MM.1S (cell line): ENCODE results near the gene TNPO3.
"Not testable (repeated sequence)": the region's sequence is repeated elsewhere in the genome, so short reads cannot be mapped to it uniquely, and the experiment has no call there.

Experiments used
- DNase-seq: peaks from one replicate; pipeline ENCODE4 v3.0.0-alpha.2; 2015
- H2AFZ ChIP-seq: fragments of 300-600 bp; sonication (generic); 2 replicates; pipeline ENCODE4 v1.6.0; 2016; ENCODE audit warnings: antibody characterized with exemption, low read length
- H3F3A ChIP-seq: fragments of 300-600 bp; sonication (generic); 2 replicates; pipeline ENCODE4 v1.6.1; 2016; ENCODE audit warnings: mild to moderate bottlenecking, antibody characterized with exemption, low read length, moderate library complexity, mixed read lengths; ENCODE audit not compliant: insufficient read depth
- H3K27ac ChIP-seq: fragments of 300-600 bp; sonication (generic); 2 replicates; pipeline ENCODE4 v1.5.1; 2016; ENCODE audit warnings: mild to moderate bottlenecking, low read length
- H3K27me3 ChIP-seq: fragments of 300-600 bp; sonication (generic); replicated peaks from 2 replicates; pipeline ENCODE4 v1.6.0; 2016; ENCODE audit warnings: low read length; ENCODE audit not compliant: insufficient read depth
- H3K36me3 ChIP-seq: fragments of 300-600 bp; sonication (generic); replicated peaks from 2 replicates; pipeline ENCODE4 v1.6.1; 2016; ENCODE audit warnings: mild to moderate bottlenecking, low read length, mixed read lengths; ENCODE audit not compliant: insufficient read depth
- H3K4me1 ChIP-seq: fragments of 300-600 bp; sonication (generic); 2 replicates; pipeline ENCODE4 v1.6.1; 2016; ENCODE audit warnings: low read length, mixed read lengths
- H3K4me2 ChIP-seq: fragments of 300-600 bp; sonication (generic); 2 replicates; pipeline ENCODE4 v1.6.0; 2016; ENCODE audit warnings: low read depth, low read length
- H3K4me3 ChIP-seq: fragments of 300-600 bp; sonication (generic); 2 replicates; pipeline ENCODE4 v1.5.1; 2016; ENCODE audit warnings: low read length, mixed read lengths
- H3K79me2 ChIP-seq: fragments of 300-600 bp; sonication (generic); 2 replicates; pipeline ENCODE4 v1.6.1; 2016; ENCODE audit warnings: mixed run types, low read length, mixed read lengths
- H3K9ac ChIP-seq: fragments of 300-600 bp; sonication (generic); 2 replicates; pipeline ENCODE4 v1.6.1; 2016; ENCODE audit warnings: low read length, mixed read lengths
- H3K9me2 ChIP-seq: fragments of 300-600 bp; sonication (generic); replicated peaks from 2 replicates; pipeline ENCODE4 v1.6.1; 2016; ENCODE audit warnings: mild to moderate bottlenecking, low read length, mixed read lengths; ENCODE audit not compliant: insufficient read depth
- H3K9me3 ChIP-seq: fragments of 300-600 bp; sonication (generic); replicated peaks from 2 replicates; pipeline ENCODE4 v1.6.1; 2016; ENCODE audit warnings: mild to moderate bottlenecking, low read length, mixed read lengths; ENCODE audit not compliant: insufficient read depth
- H4K20me1 ChIP-seq: fragments of 300-600 bp; sonication (generic); 2 replicates; pipeline ENCODE4 v1.6.1; 2016; ENCODE audit warnings: mild to moderate bottlenecking, low read length, moderate library complexity, mixed read lengths; ENCODE audit not compliant: insufficient read depth
- CTCF ChIP-seq: fragments of 300-600 bp; sonication (generic); IDR thresholded peaks from 2 replicates; pipeline ENCODE4 v1.5.1; 2016; ENCODE audit warnings: antibody characterized with exemption, low read length, mixed read lengths
- EZH2 ChIP-seq: fragments of 300-600 bp; sonication (generic); optimal IDR thresholded peaks from 2 replicates; pipeline ENCODE3; 2017; ENCODE audit warnings: low read depth, mild to moderate bottlenecking, antibody characterized with exemption, low read length, mixed read lengths
- EZH2phosphoT487 ChIP-seq: fragments of 300-600 bp; sonication (generic); IDR thresholded peaks from 2 replicates; pipeline ENCODE4 v1.6.1; 2018; ENCODE audit warnings: antibody characterized with exemption, low read length

The TNPO3 gene

DNA sequence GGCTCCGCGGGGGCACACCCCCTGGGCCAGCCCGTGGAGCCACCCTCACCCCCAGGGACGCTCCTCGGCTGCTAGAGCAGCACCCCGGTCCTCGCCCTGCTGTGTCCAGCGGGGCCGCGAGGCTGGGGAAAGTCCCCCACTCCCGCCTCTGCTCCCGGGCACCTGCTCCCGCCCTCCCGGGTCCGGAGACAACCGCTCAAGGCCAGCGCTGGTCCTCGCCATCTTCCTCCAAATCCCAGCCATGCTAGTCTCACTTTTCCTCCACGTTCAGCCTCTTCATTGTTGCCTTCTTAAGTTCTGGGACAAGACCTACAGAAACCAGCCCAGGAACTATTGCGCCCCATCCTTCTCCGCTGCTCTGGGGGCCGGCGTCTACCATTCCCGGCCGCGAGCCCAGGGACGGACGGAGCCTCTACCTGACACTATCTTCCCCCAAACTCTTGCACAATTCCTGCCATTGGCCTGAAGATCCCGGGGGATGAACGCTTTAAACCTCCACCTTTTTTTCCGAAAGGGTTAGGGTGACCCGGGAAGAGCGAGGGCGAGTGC is 139.6 kb downstream of the TNPO3 start:
- Histone ChIP-seq H3K4me3 (no peak overlapping the region), H3K9ac (no peak overlapping the region), H3K79me2 (no peaks in the 10 kb centered on the region), H3K27ac (no peak overlapping the region), H3K9me2 (no peaks in the 10 kb centered on the region), H3K4me1 (peaks cover 11% of the 10 kb centered on the region), H3F3A (no peaks in the 10 kb centered on the region), H2AFZ (0 out of 2 replicates have a peak overlapping the region, but pooled peaks have one; percentile 37), H3K9me3 (no peaks in the 10 kb centered on the region), H3K4me2 (no peak overlapping the region), H3K36me3 (no peaks in the 10 kb centered on the region), H3K27me3 (peaks cover 17% of the 10 kb centered on the region), H4K20me1 (no peaks in the 10 kb centered on the region)
- TF ChIP-seq EZH2phosphoT487 (no peak), CTCF (no peak), EZH2 (no peak)
- DNase-seq, result no peak

- no peaks in the 10 kb centered on the region for H3F3A ChIP-seq
- H3K4me2 ChIP-seq, result 0 out of 2 replicates have a peak overlapping the region, but pooled peaks have one; percentile 8
- H4K20me1 ChIP-seq, result no peaks in the 10 kb centered on the region
- DNase-seq, result no peak
- TF ChIP-seq CTCF, result no peak
- no peak for TF ChIP-seq EZH2
- TF ChIP-seq EZH2phosphoT487, result no peak
- no peaks in the 10 kb centered on the region for H3K9me2 ChIP-seq
- no peaks in the 10 kb centered on the region for H3K79me2 ChIP-seq
- H3K27me3 ChIP-seq, result peaks cover 24% of the 10 kb centered on the region
- no peak overlapping the region for H3K27ac ChIP-seq
- no peaks in the 10 kb centered on the region for H3K9me3 ChIP-seq
- no peaks in the 10 kb centered on the region for H3K36me3 ChIP-seq
- H3K4me1 ChIP-seq, result peaks cover 7% of the 10 kb centered on the region
- H3K4me3 ChIP-seq, result no peak overlapping the region
- no peak overlapping the region for H2AFZ ChIP-seq
- H3K9ac ChIP-seq, result no peak overlapping the region
These were observed 140.3 kb downstream of the TNPO3 start for GRCh38 chr7:128914566-128915151.

DNA sequence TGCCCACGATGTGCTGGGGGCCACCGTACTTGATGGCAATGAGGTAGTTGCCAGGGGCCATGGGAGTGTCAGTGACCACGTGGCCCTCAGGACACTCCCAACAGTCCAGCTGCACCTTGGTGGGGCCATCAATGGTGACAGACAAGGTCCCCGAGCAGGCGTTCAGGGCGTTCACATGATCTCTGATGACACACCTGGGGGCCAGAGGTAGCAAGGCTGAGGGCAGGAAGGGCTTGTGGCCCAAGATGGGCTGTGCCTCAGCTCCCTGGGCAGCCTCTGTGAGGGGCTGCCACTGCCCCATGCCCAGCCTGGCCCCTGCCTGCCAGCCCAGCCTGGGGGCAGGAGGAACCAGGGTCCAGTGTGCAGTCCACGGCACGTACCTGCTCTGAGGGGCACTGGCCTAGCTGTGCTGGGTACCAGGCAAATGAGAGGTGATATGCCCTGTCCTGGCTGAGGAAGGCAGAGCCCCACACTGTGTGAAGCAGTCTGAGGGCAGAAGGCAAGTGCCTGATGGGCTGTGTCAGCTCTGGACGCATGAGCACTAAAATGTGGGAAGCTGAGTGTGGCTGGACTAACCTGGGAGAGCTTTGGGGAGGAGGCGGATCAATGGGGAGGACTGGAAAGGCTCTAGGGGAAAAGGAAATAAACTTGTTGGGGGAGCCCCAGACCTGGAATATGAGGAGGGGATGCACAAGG is 140.9 kb downstream of the TNPO3 start:
- no peak for DNase-seq
- no peak overlapping the region for H3K27ac ChIP-seq
- H3K4me3 ChIP-seq, result no peak overlapping the region
- H3K27me3 ChIP-seq, result peaks cover 30% of the 10 kb centered on the region
- peaks cover under 1% of the 10 kb centered on the region for H3K4me1 ChIP-seq
- H3K9me3 ChIP-seq, result no peaks in the 10 kb centered on the region
- no peaks in the 10 kb centered on the region for H3K9me2 ChIP-seq
- no peaks in the 10 kb centered on the region for H3F3A ChIP-seq
- no peak overlapping the region for H3K4me2 ChIP-seq
- no peaks in the 10 kb centered on the region for H3K79me2 ChIP-seq
- TF ChIP-seq EZH2phosphoT487 (no peak), EZH2 (no peak), CTCF (no peak)
- H4K20me1 ChIP-seq, result no peaks in the 10 kb centered on the region
- no peaks in the 10 kb centered on the region for H3K36me3 ChIP-seq
- no peak overlapping the region for H3K9ac ChIP-seq
- H2AFZ ChIP-seq, result no peak overlapping the region

- H3F3A ChIP-seq, H4K20me1 ChIP-seq, H3K4me1 ChIP-seq, H3K9me2 ChIP-seq, DNase-seq, H3K9ac ChIP-seq, H3K27ac ChIP-seq, H3K4me2 ChIP-seq, H3K79me2 ChIP-seq, H3K9me3 ChIP-seq, H3K36me3 ChIP-seq, H2AFZ ChIP-seq, H3K4me3 ChIP-seq: not testable (repeated sequence)
- peaks cover 30% of the 10 kb centered on the region for H3K27me3 ChIP-seq
These were observed 142.0 kb downstream of the TNPO3 start for GRCh38 chr7:128912709-128913495.
